ENCODE measurements around the gene ZSWIM3.
"Not testable (repeated sequence)": the region's sequence is repeated elsewhere in the genome, so short reads cannot be mapped to it uniquely, and the experiment has no call there.

Gene ZSWIM3

GRCh38 chr20:45857114-45857881 lies at the start of gene ZSWIM3, which contains the start of gene ACOT8:
TSS of gene ZSWIM3 (plus strand) at chr20:45857614. CDS start at chr20:45857826, 212 bp downstream.
TSS of gene ACOT8 (minus strand) at chr20:45857392. CDS start at chr20:45857315, 77 bp downstream.
- DNase-seq: peak; percentile 100

GRCh38 chr20:45810191-45810970 lies 47.0 kb upstream of the ZSWIM3 start:
- DNase-seq: no peak

GRCh38 chr20:45812157-45813005 lies 45.0 kb upstream of the ZSWIM3 start, which contains the start of gene UBE2C:
TSS of gene UBE2C (plus strand) at chr20:45812644. CDS start at chr20:45812696, 52 bp downstream.
- DNase-seq: peak; percentile 99 to 100

GRCh38 chr20:45813006-45813340 lies 44.4 kb upstream of the ZSWIM3 start:
- no peak for DNase-seq

- no peak for DNase-seq
Observed at GRCh38 chr20:45813489-45813888, 43.9 kb upstream of the ZSWIM3 start.

GRCh38 chr20:45814314-45814713 lies 43.1 kb upstream of the ZSWIM3 start:
- DNase-seq: no peak

GRCh38 chr20:45816951-45817350 lies 40.5 kb upstream of the ZSWIM3 start:
- DNase-seq: no peak

- DNase-seq: no peak
Observed at GRCh38 chr20:45817376-45818194, 39.8 kb upstream of the ZSWIM3 start.

GRCh38 chr20:45818239-45818638 lies 39.2 kb upstream of the ZSWIM3 start:
- DNase-seq: no peak

- no peak for DNase-seq
Observed at GRCh38 chr20:45819466-45819865, 37.9 kb upstream of the ZSWIM3 start.

GRCh38 chr20:45821947-45822346 lies 35.5 kb upstream of the ZSWIM3 start:
- DNase-seq: no peak

GRCh38 chr20:45822857-45823256 lies 34.6 kb upstream of the ZSWIM3 start:
- DNase-seq: peak in 1 of 2 experiments; percentile 23

GRCh38 chr20:45823949-45824835 lies 33.2 kb upstream of the ZSWIM3 start:
- no peak for DNase-seq

- no peak for DNase-seq
Observed at GRCh38 chr20:45826381-45827019, 30.9 kb upstream of the ZSWIM3 start.

- no peak for DNase-seq
Observed at GRCh38 chr20:45827030-45827652, 30.3 kb upstream of the ZSWIM3 start, which contains the start of gene TNNC2. TSS of gene TNNC2 (minus strand) at chr20:45827312. CDS start at chr20:45827248, 64 bp downstream.

- DNase-seq: no peak
Observed at GRCh38 chr20:45827712-45828111, 29.7 kb upstream of the ZSWIM3 start.

- no peak for DNase-seq
Observed at GRCh38 chr20:45828589-45828988, 28.8 kb upstream of the ZSWIM3 start.

GRCh38 chr20:45829673-45830106 lies 27.7 kb upstream of the ZSWIM3 start:
- not testable (repeated sequence) for DNase-seq

GRCh38 chr20:45832619-45833018 lies 24.8 kb upstream of the ZSWIM3 start:
- DNase-seq: no peak
